WTC11 (cell line): ENCODE data around the gene CAMTA1. TPM values are rescaled to one million over a fixed set of nuclear protein-coding genes. Genes with fewer than 3 reads are reported as not detected.
A peak's percentile ranks its signal among the peaks of the same experiment; 100 is the strongest.

Experiments
- ATAC-seq: fragments of 200-7000 bp; cut with Tn5 transposase; 2 replicates; pipeline ENCODE4 v1.10.0; 2021; ENCODE audit warnings: mild to moderate bottlenecking, moderate library complexity
- CTCF ChIA-PET: fragments of 300-600 bp; sonication (Branson Sonifier 250); formaldehyde crosslinking; loops from one replicate; lab custom pipeline; 2021; ENCODE audit warnings: antibody characterized with exemption; lab: Charles Lee
- POLR2A ChIA-PET: fragments of 350-600 bp; sonication (Branson Sonifier 250); formaldehyde crosslinking; loops from one replicate; lab custom pipeline; 2021; ENCODE audit warnings: antibody characterized with exemption; lab: Charles Lee
- DNase-seq: peaks from one replicate; pipeline ENCODE4 v3.0.0; 2021; ENCODE audit warnings: low spot score
- H3K27ac Mint-ChIP-seq: 2 replicates; pipeline ENCODE4 v1.8.0; 2021; ENCODE audit warnings: mixed read lengths
- H3K27me3 Mint-ChIP-seq: 2 replicates; pipeline ENCODE4 v1.8.0; 2021; ENCODE audit warnings: low read depth, mild to moderate bottlenecking, moderate library complexity, mixed read lengths
- H3K36me3 Mint-ChIP-seq: 2 replicates; pipeline ENCODE4 v1.8.0; 2021; ENCODE audit warnings: mixed read lengths
- H3K4me1 Mint-ChIP-seq: 2 replicates; pipeline ENCODE4 v1.8.0; 2022; ENCODE audit warnings: mixed read lengths
- H3K4me3 Mint-ChIP-seq: 2 replicates; pipeline ENCODE4 v1.8.0; 2021; ENCODE audit warnings: mild to moderate bottlenecking, moderate library complexity, mixed read lengths
- H3K9me3 Mint-ChIP-seq: 2 replicates; pipeline ENCODE4 v1.8.0; 2021; ENCODE audit warnings: mixed read lengths
- ATF3 ChIP-seq: sonication (generic); formaldehyde crosslinking; conservative IDR thresholded peaks from 2 replicates; pipeline ENCODE4 v1.8.1; 2022; ENCODE audit warnings: mild to moderate bottlenecking, missing genetic modification reagents
- ATF6 ChIP-seq: sonication (generic); formaldehyde crosslinking; IDR thresholded peaks from 2 replicates; pipeline ENCODE4 v1.8.1; 2023; ENCODE audit warnings: mild to moderate bottlenecking, missing genetic modification reagents
- CTCF ChIP-seq: fragments of 200-600 bp; IDR thresholded peaks from 2 replicates; pipeline ENCODE4 v1.8.0; 2022; ENCODE audit warnings: antibody characterized with exemption
- E2F5 ChIP-seq: sonication (generic); formaldehyde crosslinking; IDR thresholded peaks from 2 replicates; pipeline ENCODE4 v1.8.1; 2022; ENCODE audit warnings: mild to moderate bottlenecking, moderate library complexity, missing genetic modification reagents
- ESRRA ChIP-seq: sonication (generic); formaldehyde crosslinking; IDR thresholded peaks from 2 replicates; pipeline ENCODE4 v1.8.1; 2022; ENCODE audit warnings: mild to moderate bottlenecking, missing genetic modification reagents, borderline replicate concordance
- ETV6 ChIP-seq: sonication (generic); formaldehyde crosslinking; IDR thresholded peaks from 2 replicates; pipeline ENCODE4 v1.8.1; 2022; ENCODE audit warnings: mild to moderate bottlenecking, missing genetic modification reagents
- FOXJ3 ChIP-seq: sonication (generic); formaldehyde crosslinking; IDR thresholded peaks from 2 replicates; pipeline ENCODE4 v1.9.0; 2021; ENCODE audit warnings: missing genetic modification reagents, mild to moderate bottlenecking, borderline replicate concordance
- FOXK1 ChIP-seq: sonication (generic); formaldehyde crosslinking; IDR thresholded peaks from 2 replicates; pipeline ENCODE4 v1.8.0; 2022; ENCODE audit warnings: mild to moderate bottlenecking, moderate library complexity, missing genetic modification reagents
- IRF1 ChIP-seq: sonication (generic); formaldehyde crosslinking; IDR thresholded peaks from 2 replicates; pipeline ENCODE4 v1.8.0; 2023; ENCODE audit warnings: missing genetic modification reagents
- IRF2 ChIP-seq: sonication (generic); formaldehyde crosslinking; IDR thresholded peaks from 2 replicates; pipeline ENCODE4 v1.8.0; 2022; ENCODE audit warnings: low read depth, missing genetic modification reagents, borderline replicate concordance
- JAZF1 ChIP-seq: fragments of 250-450 bp; sonication (Bioruptor Pico); IDR thresholded peaks from 2 replicates; pipeline ENCODE4 v1.9.0; 2021; ENCODE audit warnings: moderate library complexity, mild to moderate bottlenecking, inconsistent platforms
- MXD4 ChIP-seq: fragments of 250-450 bp; sonication (Bioruptor Pico); IDR thresholded peaks from 2 replicates; pipeline ENCODE4 v1.8.0; 2021; ENCODE audit warnings: mild to moderate bottlenecking, moderate library complexity, borderline replicate concordance
- NFATC4 ChIP-seq: fragments of 250-450 bp; sonication (Bioruptor Pico); IDR thresholded peaks from 2 replicates; pipeline ENCODE4 v1.9.0; 2021; ENCODE audit warnings: mild to moderate bottlenecking
- RELA ChIP-seq: sonication (generic); formaldehyde crosslinking; IDR thresholded peaks from 2 replicates; pipeline ENCODE4 v1.8.1; 2022; ENCODE audit warnings: missing genetic modification reagents, mild to moderate bottlenecking, borderline replicate concordance
- TEAD1 ChIP-seq: sonication (generic); formaldehyde crosslinking; IDR thresholded peaks from 2 replicates; pipeline ENCODE4 v1.8.0; 2022; ENCODE audit warnings: mild to moderate bottlenecking, missing genetic modification reagents
- ZBTB21 ChIP-seq: sonication (generic); formaldehyde crosslinking; IDR thresholded peaks from 2 replicates; pipeline ENCODE4 v1.8.1; 2023; ENCODE audit warnings: mild to moderate bottlenecking, missing genetic modification reagents, borderline replicate concordance
- ZNF219 ChIP-seq: sonication (generic); formaldehyde crosslinking; IDR thresholded peaks from 2 replicates; pipeline ENCODE4 v1.8.0; 2023; ENCODE audit warnings: missing genetic modification reagents, mild to moderate bottlenecking, borderline replicate concordance
- ZNF232 ChIP-seq: sonication (generic); formaldehyde crosslinking; IDR thresholded peaks from 2 replicates; pipeline ENCODE4 v1.8.0; 2022; ENCODE audit warnings: mild to moderate bottlenecking, missing genetic modification reagents
- ZNF317 ChIP-seq: sonication (generic); formaldehyde crosslinking; IDR thresholded peaks from 2 replicates; pipeline ENCODE4 v1.8.1; 2023; ENCODE audit warnings: low read depth, mild to moderate bottlenecking, moderate library complexity, missing genetic modification reagents, borderline replicate concordance
- total RNA-seq: library from RNA; stranded (reverse); gene quantifications from 3 replicates; pipeline ENCODE4 v1.2.3, GENCODE V29; 2021
- TF ChIP-seq, protein P1 (sequence below): sonication (generic); formaldehyde crosslinking; IDR thresholded peaks from 2 replicates; pipeline ENCODE4 v1.8.0; 2022; ENCODE audit warnings: mild to moderate bottlenecking, missing genetic modification reagents
- TF ChIP-seq, protein P2 (sequence below): sonication (generic); formaldehyde crosslinking; IDR thresholded peaks from 2 replicates; pipeline ENCODE4 v1.8.1; 2023; ENCODE audit warnings: mild to moderate bottlenecking, missing genetic modification reagents
- TF ChIP-seq, protein P3 (sequence below): sonication (generic); formaldehyde crosslinking; IDR thresholded peaks from 2 replicates; pipeline ENCODE4 v1.8.1; 2022; ENCODE audit warnings: missing genetic modification reagents, borderline replicate concordance

Gene CAMTA1
- total RNA-seq, 1 experiment from 2014 or later: 86.4 TPM

- H3K4me1 Mint-ChIP-seq: 0 out of 2 replicates have a peak, but pooled peaks cover 3% of the 10 kb centered on the region
- ATAC-seq (peak; percentile 99), DNase-seq (peak; percentile 84)
- H3K27ac Mint-ChIP-seq: no peak overlapping the region
- H3K27me3 Mint-ChIP-seq: no peaks in the 10 kb centered on the region; the same call in 1 of the 2 replicates
- ChIA-PET CTCF (interaction anchor here (0.5 to 2.5 kb wide), 35 partner anchors 9 to 519 kb away, joined by 3 to 23 read pairs (median 4); no protein-coding TSS in a partner anchor), POLR2A (no interaction called here)
- no peak overlapping the region for H3K4me3 Mint-ChIP-seq
- no peaks in the 10 kb centered on the region for H3K9me3 Mint-ChIP-seq
- no peaks in the 10 kb centered on the region for H3K36me3 Mint-ChIP-seq
- TF ChIP-seq ZNF219 (CRISPR knock-in tag) (no peak), FOXJ3 (CRISPR knock-in tag) (no peak), ATF6 (CRISPR knock-in tag) (no peak), RELA (CRISPR knock-in tag) (no peak), CTCF (peak; percentile 30; the same call in 1 of the 2 replicates), JAZF1 (no peak), E2F5 (CRISPR knock-in tag) (no peak), TEAD1 (no peak), ETV6 (CRISPR knock-in tag) (peak; percentile 32; the same call in 1 of the 2 replicates), MXD4 (CRISPR knock-in tag) (no peak), IRF2 (no peak), ATF3 (CRISPR knock-in tag) (no peak), ZNF232 (CRISPR knock-in tag) (no peak)
- TF ChIP-seq, protein P1, sequence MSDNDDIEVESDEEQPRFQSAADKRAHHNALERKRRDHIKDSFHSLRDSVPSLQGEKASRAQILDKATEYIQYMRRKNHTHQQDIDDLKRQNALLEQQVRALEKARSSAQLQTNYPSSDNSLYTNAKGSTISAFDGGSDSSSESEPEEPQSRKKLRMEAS (CRISPR knock-in tag): peak; percentile 30; the same call in 1 of the 2 replicates
These were observed 776.2 kb downstream of the CAMTA1 start for GRCh38 chr1:7561331-7561921.

GRCh38 chr1:7561936-7562728 lies 776.9 kb downstream of the CAMTA1 start:
- no peak for ATAC-seq
- Mint-ChIP-seq H3K9me3 (no peaks in the 10 kb centered on the region), H3K27ac (no peak overlapping the region), H3K4me1 (0 out of 2 replicates have a peak, but pooled peaks cover 3% of the 10 kb centered on the region), H3K27me3 (no peaks in the 10 kb centered on the region; the same call in 1 of the 2 replicates), H3K36me3 (no peaks in the 10 kb centered on the region), H3K4me3 (no peak overlapping the region)
- POLR2A ChIA-PET: no interaction called here
- no peak for DNase-seq
- CTCF ChIA-PET: interaction anchor here (0.6 to 2.5 kb wide), 31 partner anchors 10 to 520 kb away, joined by 3 to 23 read pairs (median 4); no protein-coding TSS in a partner anchor
- TF ChIP-seq, protein P2, sequence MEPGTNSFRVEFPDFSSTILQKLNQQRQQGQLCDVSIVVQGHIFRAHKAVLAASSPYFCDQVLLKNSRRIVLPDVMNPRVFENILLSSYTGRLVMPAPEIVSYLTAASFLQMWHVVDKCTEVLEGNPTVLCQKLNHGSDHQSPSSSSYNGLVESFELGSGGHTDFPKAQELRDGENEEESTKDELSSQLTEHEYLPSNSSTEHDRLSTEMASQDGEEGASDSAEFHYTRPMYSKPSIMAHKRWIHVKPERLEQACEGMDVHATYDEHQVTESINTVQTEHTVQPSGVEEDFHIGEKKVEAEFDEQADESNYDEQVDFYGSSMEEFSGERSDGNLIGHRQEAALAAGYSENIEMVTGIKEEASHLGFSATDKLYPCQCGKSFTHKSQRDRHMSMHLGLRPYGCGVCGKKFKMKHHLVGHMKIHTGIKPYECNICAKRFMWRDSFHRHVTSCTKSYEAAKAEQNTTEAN (CRISPR knock-in tag): no peak
- no peak for TF ChIP-seq NFATC4 (CRISPR knock-in tag)
- no peak for TF ChIP-seq RELA (CRISPR knock-in tag)
- TF ChIP-seq, protein P3, sequence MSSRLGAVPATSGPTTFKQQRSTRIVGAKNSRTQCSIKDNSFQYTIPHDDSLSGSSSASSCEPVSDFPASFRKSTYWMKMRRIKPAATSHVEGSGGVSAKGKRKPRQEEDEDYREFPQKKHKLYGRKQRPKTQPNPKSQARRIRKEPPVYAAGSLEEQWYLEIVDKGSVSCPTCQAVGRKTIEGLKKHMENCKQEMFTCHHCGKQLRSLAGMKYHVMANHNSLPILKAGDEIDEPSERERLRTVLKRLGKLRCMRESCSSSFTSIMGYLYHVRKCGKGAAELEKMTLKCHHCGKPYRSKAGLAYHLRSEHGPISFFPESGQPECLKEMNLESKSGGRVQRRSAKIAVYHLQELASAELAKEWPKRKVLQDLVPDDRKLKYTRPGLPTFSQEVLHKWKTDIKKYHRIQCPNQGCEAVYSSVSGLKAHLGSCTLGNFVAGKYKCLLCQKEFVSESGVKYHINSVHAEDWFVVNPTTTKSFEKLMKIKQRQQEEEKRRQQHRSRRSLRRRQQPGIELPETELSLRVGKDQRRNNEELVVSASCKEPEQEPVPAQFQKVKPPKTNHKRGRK: no peak
- no peak for TF ChIP-seq FOXK1 (CRISPR knock-in tag)
- no peak for TF ChIP-seq IRF1 (CRISPR knock-in tag)
- TF ChIP-seq ZNF317 (CRISPR knock-in tag): no peak
- no peak for TF ChIP-seq ZBTB21 (CRISPR knock-in tag)
- TF ChIP-seq ESRRA (CRISPR knock-in tag): no peak
